Measurements from ENCODE around the gene PARD6A.

Gene PARD6A

GRCh38 chr16:67702130-67702529, 41.4 kb downstream of the PARD6A start:
- no peaks in the 10 kb centered on the region; the same call in 1 of the 2 replicates for H3K36me3 ChIP-seq (replicated peaks)
- in situ Hi-C loops (cut with MboI; ENCODE audit: low sequenced_read_pairs): no loop called here

DNA sequence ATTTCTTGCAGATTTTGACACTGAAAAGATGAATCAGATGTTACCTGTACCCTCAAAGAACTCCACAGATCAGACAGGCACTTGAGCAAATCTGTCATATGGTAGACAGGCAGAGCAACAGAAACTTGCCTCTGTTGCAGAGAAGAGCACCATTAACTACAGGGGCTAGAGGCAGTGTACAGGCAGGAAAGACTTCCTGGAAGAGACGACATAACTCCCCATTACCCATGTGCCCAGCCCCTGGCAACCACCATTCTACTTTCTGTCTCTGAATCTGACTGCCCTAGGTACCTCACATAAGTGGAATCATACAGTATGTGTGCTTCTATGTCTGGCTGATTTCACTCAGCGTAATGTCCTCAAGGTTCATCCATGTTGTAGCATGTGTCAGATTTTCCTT, 42.9 kb downstream of the PARD6A start:
- Histone ChIP-seq H3K4me3 (no peak overlapping the region), H3K36me3 (replicated peaks) (no peaks in the 10 kb centered on the region; the same call in 1 of the 2 replicates), H3K4me1 (peaks cover 1% of the 10 kb centered on the region; the same call in 1 of the 2 replicates), H3K9me3 (no peaks in the 10 kb centered on the region; the same call in 1 of the 2 replicates), H3K27me3 (ENCODE audit: low read depth) (no peaks in the 10 kb centered on the region)
- in situ Hi-C loops (cut with MboI; ENCODE audit: low sequenced_read_pairs): no loop called here
- DNase-seq (ENCODE audit: low spot score in 2 of 2): no peak

More at GRCh38 chr16:67702130-67702529, 41.4 kb downstream of the PARD6A start:
- H3K9me3 ChIP-seq: no peaks in the 10 kb centered on the region; the same call in 1 of the 2 replicates
- DNase-seq (ENCODE audit: low spot score in 2 of 2): no peak
- H3K27me3 ChIP-seq (ENCODE audit: low read depth): no peaks in the 10 kb centered on the region
- no peak overlapping the region for H3K4me3 ChIP-seq
- no peaks in the 10 kb centered on the region for H3K4me1 ChIP-seq

GRCh38 chr16:67704110-67704509, 43.4 kb downstream of the PARD6A start:
- H3K4me3 ChIP-seq: no peak overlapping the region
- in situ Hi-C loops (cut with MboI; ENCODE audit: low sequenced_read_pairs): no loop called here
- H3K27me3 ChIP-seq (ENCODE audit: low read depth): no peaks in the 10 kb centered on the region
- peaks cover 6% of the 10 kb centered on the region; the same call in 1 of the 2 replicates for H3K4me1 ChIP-seq
- no peaks in the 10 kb centered on the region; the same call in 1 of the 2 replicates for H3K9me3 ChIP-seq
- no peak for DNase-seq (ENCODE audit: low spot score in 2 of 2)
- no peaks in the 10 kb centered on the region for H3K36me3 ChIP-seq (replicated peaks)

DNA sequence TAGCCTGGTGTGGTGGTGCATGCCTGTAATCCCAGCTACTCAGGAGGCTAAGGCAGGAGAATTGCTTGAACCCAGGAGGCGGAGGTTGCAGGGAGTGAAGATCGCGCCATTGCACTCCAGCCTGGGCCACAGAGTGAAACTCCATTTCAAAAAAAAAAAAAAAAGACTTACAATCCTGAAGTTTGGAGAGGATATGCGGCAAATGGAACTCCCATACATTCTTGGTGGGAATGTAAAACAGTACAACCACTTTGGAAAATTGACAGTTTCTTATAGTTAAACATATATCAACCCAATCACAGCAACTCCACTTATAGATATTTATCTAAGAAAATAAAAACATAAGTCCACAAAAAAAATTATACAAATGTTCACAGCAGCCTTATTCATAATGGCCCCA, 46.5 kb downstream of the PARD6A start:
- H3K27me3 ChIP-seq (ENCODE audit: low read depth): no peaks in the 10 kb centered on the region
- peaks cover 12% of the 10 kb centered on the region for H3K4me1 ChIP-seq
- no peak for DNase-seq (ENCODE audit: low spot score in 2 of 2)
- H3K4me3 ChIP-seq: no peak overlapping the region
- H3K9me3 ChIP-seq: no peaks in the 10 kb centered on the region
- H3K36me3 ChIP-seq (replicated peaks): no peaks in the 10 kb centered on the region
- in situ Hi-C loops (cut with MboI; ENCODE audit: low sequenced_read_pairs): no loop called here

DNA sequence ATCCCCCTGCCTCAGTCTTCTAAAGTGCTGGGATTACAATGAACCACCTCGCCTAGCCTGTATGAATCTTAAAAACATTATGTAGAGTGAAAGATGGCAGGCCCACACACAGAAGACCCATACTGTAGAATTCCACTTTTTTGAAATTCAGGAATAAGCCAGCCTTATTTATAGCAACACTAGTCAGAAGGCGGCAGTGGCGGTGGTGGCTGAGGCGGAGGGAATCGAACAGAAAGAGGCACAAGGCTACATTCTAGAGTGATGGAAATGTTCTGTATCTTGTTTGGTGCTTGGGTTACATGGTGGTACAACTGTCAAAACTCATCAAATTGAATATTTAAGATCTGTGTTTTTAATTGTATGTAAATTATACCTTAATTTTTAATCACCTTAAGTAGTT, 47.0 kb downstream of the PARD6A start:
- no peak for DNase-seq (ENCODE audit: low spot score in 2 of 2)
- H3K36me3 ChIP-seq (replicated peaks): no peaks in the 10 kb centered on the region
- no peaks in the 10 kb centered on the region for H3K9me3 ChIP-seq
- in situ Hi-C loops (cut with MboI; ENCODE audit: low sequenced_read_pairs): no loop called here
- no peaks in the 10 kb centered on the region for H3K27me3 ChIP-seq (ENCODE audit: low read depth)
- peaks cover 12% of the 10 kb centered on the region for H3K4me1 ChIP-seq
- no peak overlapping the region for H3K4me3 ChIP-seq

GRCh38 chr16:67708368-67708771, 47.6 kb downstream of the PARD6A start:
- H3K9me3 ChIP-seq: no peaks in the 10 kb centered on the region
- in situ Hi-C loops (cut with MboI; ENCODE audit: low sequenced_read_pairs): no loop called here

GRCh38 chr16:67709050-67709449, 48.3 kb downstream of the PARD6A start:
- Histone ChIP-seq H3K36me3 (replicated peaks) (no peaks in the 10 kb centered on the region), H3K27me3 (ENCODE audit: low read depth) (no peaks in the 10 kb centered on the region), H3K4me1 (peaks cover 12% of the 10 kb centered on the region), H3K9me3 (no peaks in the 10 kb centered on the region), H3K4me3 (no peak overlapping the region)
- DNase-seq (ENCODE audit: low spot score in 2 of 2): no peak
- in situ Hi-C loops (cut with MboI; ENCODE audit: low sequenced_read_pairs): no loop called here

More at GRCh38 chr16:67708368-67708771, 47.6 kb downstream of the PARD6A start:
- Histone ChIP-seq H3K27me3 (ENCODE audit: low read depth) (no peaks in the 10 kb centered on the region), H3K36me3 (replicated peaks) (no peaks in the 10 kb centered on the region), H3K4me3 (no peak overlapping the region), H3K4me1 (peaks cover 12% of the 10 kb centered on the region)
- no peak for DNase-seq (ENCODE audit: low spot score in 2 of 2)

DNA sequence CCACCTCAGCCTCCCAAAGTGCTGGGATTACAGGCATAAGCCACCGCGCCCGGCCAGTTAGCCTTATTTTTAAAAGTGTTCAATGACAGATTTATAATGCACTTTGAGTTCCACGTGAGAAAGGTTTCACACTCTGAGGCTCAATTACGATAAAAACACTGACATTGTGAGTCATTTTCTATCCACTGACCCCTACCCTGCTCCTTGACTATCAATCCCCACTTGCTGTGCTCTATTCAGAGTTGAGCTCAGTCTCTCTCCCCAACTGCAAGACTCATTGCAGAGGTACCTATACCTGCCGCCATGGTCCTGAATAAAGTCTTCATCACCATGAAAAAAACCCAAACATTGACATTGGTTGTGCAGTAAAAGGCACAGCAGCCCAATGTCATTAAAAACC, 49.8 kb downstream of the PARD6A start:
- in situ Hi-C loops (cut with MboI; ENCODE audit: low sequenced_read_pairs): no loop called here
- H3K36me3 ChIP-seq (replicated peaks): no peaks in the 10 kb centered on the region
- H3K9me3 ChIP-seq: no peaks in the 10 kb centered on the region
- H3K27me3 ChIP-seq (ENCODE audit: low read depth): no peaks in the 10 kb centered on the region
- no peak overlapping the region for H3K4me3 ChIP-seq
- H3K4me1 ChIP-seq: peaks cover 12% of the 10 kb centered on the region
- no peak for DNase-seq (ENCODE audit: low spot score in 2 of 2)
